H1 (cell line): ENCODE results near the gene NAV2. TPM values are rescaled to one million over a fixed set of nuclear protein-coding genes. Genes with fewer than 3 reads are reported as not detected.

Source experiments
- CTCF ChIA-PET: fragments of 300-600 bp; sonication (Branson Sonifier 250); formaldehyde crosslinking; loops from one replicate; lab custom pipeline; 2021; ENCODE audit not compliant: partially characterized antibody; lab: Charles Lee
- POLR2A ChIA-PET: fragments of 300-600 bp; sonication (Branson Sonifier 250); formaldehyde crosslinking; loops from one replicate; lab custom pipeline; 2021; ENCODE audit warnings: inconsistent platforms; ENCODE audit not compliant: partially characterized antibody; lab: Charles Lee
- DNase-seq, 2 experiments: peaks; one replicate each; pipeline versions ENCODE4 v3.0.0 to v3.0.0-alpha.2; 2010 to 2022; ENCODE audit warnings: low spot score in 2 of 2, low read depth in 1 of 2, mixed read lengths in 1 of 2
- FAIRE-seq: peaks from 2 replicates; lab custom pipeline; 2011; peaks lifted over from hg19 to GRCh38; lab: Jason Lieb, UNC
- H2AFZ ChIP-seq: 2 replicates; pipeline ENCODE4 v1.8.1; 2012; ENCODE audit warnings: low read length, inconsistent platforms
- H2AK5ac ChIP-seq: 2 replicates; pipeline ENCODE4 v1.6.1; 2013; ENCODE audit warnings: low read depth, low read length
- H2BK120ac ChIP-seq: replicated peaks from 2 replicates; pipeline ENCODE3; 2013; ENCODE audit warnings: low read depth, low read length, inconsistent platforms
- H2BK12ac ChIP-seq: 2 replicates; pipeline ENCODE4 v1.6.1; 2013; ENCODE audit warnings: low read depth, low read length
- H2BK15ac ChIP-seq: 2 replicates; pipeline ENCODE4 v1.6.1; 2013; ENCODE audit warnings: low read length
- H2BK20ac ChIP-seq: 2 replicates; pipeline ENCODE4 v1.6.1; 2013; ENCODE audit warnings: low read length
- H2BK5ac ChIP-seq: 2 replicates; pipeline ENCODE4 v1.6.1; 2013; ENCODE audit warnings: low read depth, low read length
- H3K14ac ChIP-seq: 2 replicates; pipeline ENCODE4 v1.6.1; 2013; ENCODE audit warnings: inconsistent platforms; ENCODE audit not compliant: insufficient read length
- H3K18ac ChIP-seq: 2 replicates; pipeline ENCODE4 v1.6.1; 2013; ENCODE audit warnings: low read length; ENCODE audit errors: extremely low read depth
- H3K23ac ChIP-seq: 2 replicates; pipeline ENCODE4 v1.6.1; 2013; ENCODE audit warnings: inconsistent platforms; ENCODE audit not compliant: insufficient read length
- H3K23me2 ChIP-seq: 2 replicates; pipeline ENCODE4 v1.6.1; 2013; ENCODE audit warnings: low read depth, low read length
- H3K27ac ChIP-seq: 2 replicates; pipeline ENCODE4 v1.6.1; 2011; ENCODE audit warnings: low read depth, low read length, inconsistent platforms
- H3K27me3 ChIP-seq, 4 experiments: replicated peaks in 1 of 4; 1 replicate in 1 of 4; 2 replicates in 3 of 4; pipeline versions ENCODE4 v1.6.1 to v1.8.1; 2011 to 2013; ENCODE audit warnings: low read length in 3 of 4, mild to moderate bottlenecking in 3 of 4, inconsistent platforms in 2 of 4, mixed read lengths in 2 of 4, moderate library complexity in 1 of 4; ENCODE audit not compliant: control insufficient read depth in 3 of 4, insufficient read depth in 3 of 4; ENCODE audit errors: extremely low read depth in 1 of 4
- H3K36me3 ChIP-seq, 4 experiments: 2 replicates each; pipeline versions ENCODE4 v1.6.1 to v1.8.1; 2011 to 2013; ENCODE audit warnings: mild to moderate bottlenecking in 4 of 4, low read length in 3 of 4, moderate library complexity in 2 of 4, control low read depth in 1 of 4, inconsistent platforms in 1 of 4; ENCODE audit not compliant: insufficient read depth in 4 of 4, control insufficient read depth in 2 of 4
- H3K4ac ChIP-seq: replicated peaks from 2 replicates; pipeline ENCODE3; 2013; ENCODE audit warnings: low read length, low read depth, mixed read lengths, inconsistent platforms; ENCODE audit not compliant: insufficient read length
- H3K4me1 ChIP-seq, 4 experiments: replicated peaks in 1 of 4; 1 replicate in 1 of 4; 2 replicates in 3 of 4; pipeline versions ENCODE4 v1.6.1 to v1.8.1; 2011 to 2013; ENCODE audit warnings: low read length in 3 of 4, inconsistent platforms in 2 of 4, mixed read lengths in 1 of 4; ENCODE audit not compliant: insufficient read depth in 4 of 4, control insufficient read depth in 3 of 4
- H3K4me2 ChIP-seq, 2 experiments: 2 replicates each; pipeline versions ENCODE4 v1.6.1 to v1.8.1; 2011 to 2013; ENCODE audit warnings: low read depth in 2 of 2, low read length in 2 of 2, control low read depth in 1 of 2, inconsistent platforms in 1 of 2, mild to moderate bottlenecking in 1 of 2; ENCODE audit not compliant: insufficient read depth in 1 of 2
- H3K4me3 ChIP-seq, 4 experiments: fragments of 200-600, 300-600 bp in 1 of 4; sonication (generic), shearing (Covaris generic), sonication (Bioruptor Twin) in 1 of 4; 2 replicates each; pipeline versions ENCODE4 v1.5.1 to v1.8.1; 2011 to 2016; ENCODE audit warnings: low read length in 4 of 4, low read depth in 3 of 4, control low read depth in 2 of 4, inconsistent platforms in 2 of 4, mild to moderate bottlenecking in 2 of 4, mixed read lengths in 1 of 4, moderate library complexity in 1 of 4; ENCODE audit not compliant: insufficient read depth in 2 of 4; ENCODE audit errors: extremely low read depth in 1 of 4
- H3K56ac ChIP-seq: replicated peaks from 2 replicates; pipeline ENCODE3; 2013; ENCODE audit warnings: low read depth, mild to moderate bottlenecking, mixed read lengths, low read length, inconsistent platforms; ENCODE audit not compliant: insufficient read length
- H3K79me1 ChIP-seq: 2 replicates; pipeline ENCODE4 v1.6.1; 2013; ENCODE audit warnings: low read depth, low read length, control low read depth
- H3K79me2 ChIP-seq, 2 experiments: 2 replicates each; pipeline versions ENCODE4 v1.6.1 to v1.8.1; 2012 to 2013; ENCODE audit warnings: low read length in 2 of 2, mild to moderate bottlenecking in 2 of 2, inconsistent platforms in 1 of 2; ENCODE audit not compliant: insufficient read depth in 2 of 2, control insufficient read depth in 1 of 2
- H3K9ac ChIP-seq, 4 experiments: replicated peaks in 1 of 4; 1 replicate in 1 of 4; 2 replicates in 3 of 4; pipeline versions ENCODE4 v1.6.1 to v1.8.1; 2011 to 2013; ENCODE audit warnings: low read depth in 3 of 4, low read length in 3 of 4, control low read depth in 2 of 4, mild to moderate bottlenecking in 2 of 4, moderate library complexity in 2 of 4, inconsistent platforms in 1 of 4; ENCODE audit errors: extremely low read depth in 1 of 4
- H3K9me3 ChIP-seq, 2 experiments: 2 replicates each; pipeline versions ENCODE4 v1.6.1 to v1.8.1; 2012 to 2013; ENCODE audit warnings: mild to moderate bottlenecking in 2 of 2, moderate library complexity in 2 of 2, control low read depth in 1 of 2, inconsistent platforms in 1 of 2, low read depth in 1 of 2, low read length in 1 of 2, mixed read lengths in 1 of 2; ENCODE audit not compliant: insufficient read depth in 2 of 2
- H4K20me1 ChIP-seq, 2 experiments: replicated peaks in 1 of 2; 2 replicates each; pipeline versions ENCODE3 to v1.8.1; 2011 to 2013; ENCODE audit warnings: inconsistent platforms in 2 of 2, low read length in 2 of 2, mild to moderate bottlenecking in 1 of 2; ENCODE audit not compliant: insufficient read depth in 2 of 2, control insufficient read depth in 1 of 2
- H4K5ac ChIP-seq: 2 replicates; pipeline ENCODE4 v1.6.1; 2013; ENCODE audit warnings: low read length, low read depth, mixed read lengths, inconsistent platforms; ENCODE audit not compliant: insufficient read length
- H4K8ac ChIP-seq: 2 replicates; pipeline ENCODE4 v1.8.0; 2013; ENCODE audit warnings: mild to moderate bottlenecking, moderate library complexity, low read length, inconsistent platforms; ENCODE audit not compliant: insufficient read depth; ENCODE audit errors: extremely low read depth
- H4K91ac ChIP-seq: replicated peaks from 2 replicates; pipeline ENCODE3; 2013; ENCODE audit warnings: low read length, mixed read lengths, inconsistent platforms; ENCODE audit not compliant: insufficient read length
- E2F6 ChIP-seq: IDR thresholded peaks from 2 replicates; pipeline ENCODE4 v1.6.1; 2012; ENCODE audit warnings: inconsistent platforms
- FOSL1 ChIP-seq: IDR thresholded peaks from 2 replicates; pipeline ENCODE4 v1.6.1; 2011; ENCODE audit warnings: mild to moderate bottlenecking, low read depth, low read length, moderate library complexity; ENCODE audit not compliant: insufficient read depth
- GABPA ChIP-seq: IDR thresholded peaks from 2 replicates; pipeline ENCODE4 v1.6.1; 2011; ENCODE audit warnings: mild to moderate bottlenecking, low read length, moderate library complexity, borderline replicate concordance; ENCODE audit not compliant: insufficient read depth
- PHF8 ChIP-seq: fragments of 200-600 bp; sonication (generic); conservative IDR thresholded peaks from 2 replicates; pipeline ENCODE4 v1.7.1; 2012; ENCODE audit warnings: low read depth, mild to moderate bottlenecking, inconsistent platforms, low read length, moderate library complexity
- RAD21 ChIP-seq, 2 experiments: IDR thresholded peaks in 1 of 2; conservative IDR thresholded peaks in 1 of 2; 2 replicates each; pipeline ENCODE4 v1.6.1; 2011; ENCODE audit warnings: low read depth in 2 of 2, low read length in 2 of 2, improper control_type of control experiment in 1 of 2, inconsistent platforms in 1 of 2, mild to moderate bottlenecking in 1 of 2, moderate library complexity in 1 of 2
- polyA plus RNA-seq, 7 experiments: library from polyadenylated mRNA; depleted of rRNA in 3 of 7; stranded (reverse) in 5 of 7; unstranded in 2 of 7; fragments of >200 nt in 5 of 7; fragments of 200-250 nt in 2 of 7; gene quantifications; 1 replicate in 5 of 7; 2 replicates in 1 of 7; 4 replicates in 1 of 7; pipeline versions ENCODE4 v1.2.1 to v1.2.3, GENCODE V29; 2011 to 2013; ENCODE audit warnings: missing spikeins in 2 of 7, mixed read lengths in 2 of 7
- total RNA-seq: library from RNA; stranded (reverse); fragmentation: NEBNext Ultra II Directional; extraction: Animal tissue kit (Norgen Biotek cat#: 25700); gene quantifications from 2 replicates; pipeline ENCODE4 v1.2.1, GENCODE V29; 2021

Gene NAV2
- total and polyA plus RNA-seq, 2 of the 8 experiments (the other 6 are each of a cell fraction or from before 2014, with no cell fraction given): 35.6 to 73.6 TPM

GRCh38 chr11:19954899-19955298, 242.3 kb downstream of the NAV2 start:
- TF ChIP-seq RAD21 (IDR thresholded peaks at IDR 0.05 in 1 of 2, conservative IDR thresholded peaks at IDR 0.05 in 1 of 2; ENCODE audit: low read depth in 2 of 2, low read length in 2 of 2) (no peak), PHF8 (no peak), E2F6 (no peak), FOSL1 (no peak), GABPA (no peak)
- TF ChIP-seq, all 59 proteins: peak for 0
- Histone ChIP-seq H2BK5ac (no peak overlapping the region), H3K79me1 (peaks cover 4% of the 10 kb centered on the region; the same call in 1 of the 2 replicates), H2BK15ac (no peak overlapping the region), H3K23ac (no peak overlapping the region), H2AFZ (no peak overlapping the region), H2BK20ac (no peak overlapping the region), H3K27me3 (no peaks in the 10 kb centered on the region), H4K5ac (no peak overlapping the region), H3K9ac (no peak overlapping the region), H3K4ac (no peak overlapping the region), H3K27ac (no peak overlapping the region), H3K23me2 (no peaks in the 10 kb centered on the region; the same call in 1 of the 2 replicates), H3K4me1 (peaks cover 8 to 26% (median 21%) of the 10 kb centered on the region in 4 experiments; a peak in 6 of 7 replicates), H2BK12ac (no peak overlapping the region), H3K79me2 (0 out of 4 replicates have a peak, but pooled peaks cover 0 to 14% of the 10 kb centered on the region in 2 experiments), H3K4me2 (no peak overlapping the region), H3K14ac (no peak overlapping the region), H3K4me3 (no peak overlapping the region), H4K8ac (no peak overlapping the region), H3K18ac (no peak overlapping the region), H3K36me3 (peaks cover 0 to 6% (median 2%) of the 10 kb centered on the region in 4 experiments; a peak in 5 of 8 replicates), H4K91ac (no peak overlapping the region), H3K9me3 (no peaks in the 10 kb centered on the region), H4K20me1 (no peaks in the 10 kb centered on the region), H2AK5ac (no peak overlapping the region), H3K56ac (no peak overlapping the region), H2BK120ac (no peak overlapping the region)
- CTCF ChIA-PET: interaction anchor here (1.2 to 1.9 kb wide), 6 partner anchors 8 to 150 kb away, joined by 3 to 5 read pairs (median 4); no protein-coding TSS in a partner anchor
- DNase-seq: no peak
- POLR2A ChIA-PET: no interaction called here
- no peak for FAIRE-seq
